GM23338 (cell line): ENCODE data around the gene MGME1. TPM values are rescaled to one million over a fixed set of nuclear protein-coding genes. Genes with fewer than 3 reads are reported as not detected.

Experiments used
- ATAC-seq: fragments of 200-7000 bp; cut with Tn5 transposase; 3 replicates; pipeline ENCODE4 v1.9.1; 2020
- DNase-seq: peaks from one replicate; pipeline ENCODE4 v3.0.0-alpha.2; 2015; ENCODE audit warnings: low spot score
- H2AFZ ChIP-seq: fragments of 200-600 bp; sonication (generic); 2 replicates; pipeline ENCODE4 v1.8.0; 2016; ENCODE audit warnings: antibody characterized with exemption, mild to moderate bottlenecking, moderate library complexity
- H3F3A ChIP-seq: fragments of 200-600 bp; sonication (generic); replicated peaks from 2 replicates; pipeline ENCODE4 v1.8.0; 2017; ENCODE audit warnings: antibody characterized with exemption, mixed run types, low read depth
- H3K27ac ChIP-seq: fragments of 200-600 bp; sonication (generic); 2 replicates; pipeline ENCODE4 v1.6.1; 2016; ENCODE audit warnings: low read depth
- H3K27me3 ChIP-seq: fragments of 200-600 bp; sonication (generic); 2 replicates; pipeline ENCODE4 v1.8.0; 2016; ENCODE audit warnings: mild to moderate bottlenecking, mixed run types, moderate library complexity; ENCODE audit not compliant: insufficient read depth
- H3K36me3 ChIP-seq: fragments of 200-600 bp; sonication (generic); 2 replicates; pipeline ENCODE4 v1.8.0; 2016; ENCODE audit warnings: mild to moderate bottlenecking; ENCODE audit not compliant: insufficient read depth
- H3K4me1 ChIP-seq: fragments of 200-600 bp; sonication (generic); 2 replicates; pipeline ENCODE4 v1.8.0; 2016; ENCODE audit warnings: mild to moderate bottlenecking, moderate library complexity; ENCODE audit not compliant: insufficient read depth
- H3K4me2 ChIP-seq: fragments of 200-600 bp; sonication (generic); 2 replicates; pipeline ENCODE4 v1.7.1; 2017; ENCODE audit warnings: mixed run types
- H3K4me3 ChIP-seq: fragments of 200-600 bp; sonication (generic); 2 replicates; pipeline ENCODE4 v1.6.1; 2016; ENCODE audit warnings: mixed run types
- H3K79me2 ChIP-seq: fragments of 200-600 bp; sonication (generic); replicated peaks from 2 replicates; pipeline ENCODE4 v1.8.0; 2017; ENCODE audit warnings: mild to moderate bottlenecking; ENCODE audit not compliant: insufficient read depth
- H3K9me2 ChIP-seq: fragments of 200-600 bp; sonication (generic); 2 replicates; pipeline ENCODE4 v1.8.0; 2017; ENCODE audit not compliant: insufficient read depth
- H4K20me1 ChIP-seq: fragments of 200-600 bp; sonication (generic); replicated peaks from 2 replicates; pipeline ENCODE4 v1.8.0; 2017; ENCODE audit warnings: mild to moderate bottlenecking; ENCODE audit not compliant: insufficient read depth
- H3K27ac Mint-ChIP-seq: 2 replicates; pipeline ENCODE4 v1.8.0; 2020; ENCODE audit warnings: inconsistent platforms, mild to moderate bottlenecking, moderate library complexity, mixed read lengths
- H3K27me3 Mint-ChIP-seq: 3 replicates; pipeline ENCODE4 v1.8.0; 2022; ENCODE audit warnings: low read depth, mild to moderate bottlenecking, moderate library complexity, mixed read lengths, inconsistent platforms; ENCODE audit not compliant: insufficient read depth, poor library complexity
- H3K36me3 Mint-ChIP-seq: 3 replicates; pipeline ENCODE4 v1.8.0; 2021; ENCODE audit warnings: low read depth, mild to moderate bottlenecking, inconsistent platforms, moderate library complexity, mixed read lengths
- H3K4me1 Mint-ChIP-seq: 3 replicates; pipeline ENCODE4 v1.8.0; 2020; ENCODE audit warnings: mild to moderate bottlenecking, inconsistent platforms, mixed read lengths
- H3K4me3 Mint-ChIP-seq: 3 replicates; pipeline ENCODE4 v1.8.0; 2021; ENCODE audit warnings: moderate library complexity, mild to moderate bottlenecking, inconsistent platforms, mixed read lengths
- H3K9me3 Mint-ChIP-seq: 3 replicates; pipeline ENCODE4 v1.8.0; 2020; ENCODE audit warnings: moderate library complexity, mild to moderate bottlenecking, inconsistent platforms, mixed read lengths
- CTCF ChIP-seq, 2 experiments: fragments of 200-600 bp in 1 of 2; sonication (generic) in 1 of 2; conservative IDR thresholded peaks; 2 replicates each; pipeline versions ENCODE4 v1.5.1 to v1.6.1; 2016 to 2017; ENCODE audit warnings: antibody characterized with exemption in 2 of 2, low read depth in 2 of 2, mild to moderate bottlenecking in 2 of 2, moderate library complexity in 1 of 2
- ETS1 ChIP-seq: IDR thresholded peaks from 2 replicates; pipeline ENCODE4 v1.6.1; 2016; ENCODE audit warnings: antibody characterized with exemption
- EZH2 ChIP-seq: fragments of 200-600 bp; sonication (generic); IDR thresholded peaks from one replicate; pipeline ENCODE4 v1.8.0; 2017; ENCODE audit warnings: antibody characterized with exemption, mild to moderate bottlenecking, low read depth; ENCODE audit not compliant: unreplicated experiment
- EZH2phosphoT487 ChIP-seq: fragments of 200-600 bp; sonication (generic); IDR thresholded peaks from one replicate; pipeline ENCODE4 v1.8.1; 2018; ENCODE audit warnings: antibody characterized with exemption; ENCODE audit not compliant: unreplicated experiment
- JUNB ChIP-seq: IDR thresholded peaks from one replicate; pipeline ENCODE4 v1.6.1; 2016; ENCODE audit warnings: antibody characterized with exemption; ENCODE audit not compliant: unreplicated experiment
- NANOG ChIP-seq: IDR thresholded peaks from 2 replicates; pipeline ENCODE4 v1.6.1; 2016; ENCODE audit warnings: antibody characterized with exemption, borderline replicate concordance
- POLR2AphosphoS5 ChIP-seq: IDR thresholded peaks from 2 replicates; pipeline ENCODE4 v1.6.1; 2016; ENCODE audit warnings: antibody characterized with exemption, low read depth
- REST ChIP-seq: IDR thresholded peaks from one replicate; pipeline ENCODE4 v1.6.1; 2018; ENCODE audit warnings: antibody characterized with exemption; ENCODE audit not compliant: unreplicated experiment
- ZNF114 ChIP-seq: fragments of 250-450 bp; sonication (Bioruptor Pico); IDR thresholded peaks from 2 replicates; pipeline ENCODE4 v1.5.0; 2020; ENCODE audit warnings: mild to moderate bottlenecking, moderate library complexity
- ZNF331 ChIP-seq: fragments of 250-450 bp; sonication (Bioruptor Pico); IDR thresholded peaks from 2 replicates; pipeline ENCODE4 v1.5.0; 2020; ENCODE audit warnings: low read depth, mild to moderate bottlenecking, moderate library complexity
- ZNF462 ChIP-seq: fragments of 250-450 bp; sonication (Bioruptor Pico); IDR thresholded peaks from 2 replicates; pipeline ENCODE4 v1.5.0; 2020; ENCODE audit warnings: mild to moderate bottlenecking, moderate library complexity
- polyA plus RNA-seq: library from polyadenylated mRNA; unstranded; fragments of >200 nt; fragmentation: Nextera tagmentation; extraction: Ambion mirVana; gene quantifications from 2 replicates; pipeline ENCODE4 v1.2.1, GENCODE V29; 2016
- total RNA-seq: library from RNA; depleted of rRNA; stranded (reverse); fragments of >200 nt; shearing (Covaris generic); gene quantifications from 2 replicates; pipeline ENCODE4 v1.2.3, GENCODE V29; 2014

MGME1 gene
- total and polyA plus RNA-seq, 2 experiments from 2014 or later, result 43.1 to 56.9 TPM

- TF ChIP-seq ZNF462 (CRISPR knock-in tag) (no peak), EZH2 (no peak), JUNB (no peak), POLR2AphosphoS5 (no peak)
Observed at GRCh38 chr20:17987988-17988387, 19.2 kb downstream of the MGME1 start (continued).

GRCh38 chr20:17990278-17990972 lies 21.6 kb downstream of the MGME1 start:
- Histone ChIP-seq H3K27me3 (no peaks in the 10 kb centered on the region), H3K4me3 (no peak overlapping the region), H3K79me2 (peaks cover 33% of the 10 kb centered on the region), H3K4me1 (no peaks in the 10 kb centered on the region), H3F3A (0 out of 2 replicates have a peak, but pooled peaks cover 6% of the 10 kb centered on the region), H2AFZ (no peak overlapping the region), H3K4me2 (no peak overlapping the region), H3K36me3 (peaks cover 26% of the 10 kb centered on the region; the same call in 1 of the 2 replicates), H3K27ac (no peak overlapping the region), H3K9me2 (no peaks in the 10 kb centered on the region), H4K20me1 (peaks cover 11% of the 10 kb centered on the region)
- no peaks in the 10 kb centered on the region for H3K9me3 Mint-ChIP-seq
- H3K36me3 Mint-ChIP-seq, result peaks cover 36% of the 10 kb centered on the region
- H3K4me1 Mint-ChIP-seq, result no peaks in the 10 kb centered on the region
- ATAC-seq (no peak), DNase-seq (no peak)
- no peak overlapping the region for H3K27ac Mint-ChIP-seq
- no peaks in the 10 kb centered on the region for H3K27me3 Mint-ChIP-seq
- H3K4me3 Mint-ChIP-seq, result no peak overlapping the region
- TF ChIP-seq POLR2AphosphoS5 (no peak), ZNF114 (CRISPR knock-in tag) (no peak), EZH2phosphoT487 (no peak), NANOG (no peak), EZH2 (no peak), ETS1 (no peak), ZNF331 (CRISPR knock-in tag) (no peak), JUNB (no peak), REST (no peak), CTCF (conservative IDR thresholded peaks at IDR 0.05; ENCODE audit: low read depth in 2 of 2) (no peak)
